SK-N-DZ (cell line): ENCODE measurements around the gene MAP3K9.

Experiments
- DNase-seq: peaks from one replicate; pipeline ENCODE4 v3.0.0-alpha.2; 2015; ENCODE audit warnings: low spot score

Gene MAP3K9

GRCh38 chr14:70821584-70822529, 12.5 kb upstream of the MAP3K9 start:
- peak; percentile 46 for DNase-seq

DNA sequence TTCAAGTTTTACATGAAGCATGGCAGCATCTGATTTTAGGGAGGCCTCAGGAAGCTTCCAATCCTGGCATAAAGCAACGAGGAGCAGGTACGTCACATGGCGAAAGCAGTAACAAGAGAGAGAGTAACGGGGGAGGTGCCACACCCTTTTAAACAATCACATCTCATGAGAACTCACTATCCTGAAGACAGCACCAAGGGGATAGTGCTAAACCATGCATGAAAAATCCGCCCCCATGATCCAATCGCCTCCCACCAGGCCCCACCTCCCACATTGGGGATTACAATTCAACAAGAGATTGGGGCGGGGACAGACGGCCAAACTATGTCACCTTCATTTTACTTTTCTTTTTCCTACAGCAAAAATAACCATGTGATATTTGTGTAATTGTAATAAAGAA, 7.2 kb upstream of the MAP3K9 start:
- DNase-seq = no peak

DNA sequence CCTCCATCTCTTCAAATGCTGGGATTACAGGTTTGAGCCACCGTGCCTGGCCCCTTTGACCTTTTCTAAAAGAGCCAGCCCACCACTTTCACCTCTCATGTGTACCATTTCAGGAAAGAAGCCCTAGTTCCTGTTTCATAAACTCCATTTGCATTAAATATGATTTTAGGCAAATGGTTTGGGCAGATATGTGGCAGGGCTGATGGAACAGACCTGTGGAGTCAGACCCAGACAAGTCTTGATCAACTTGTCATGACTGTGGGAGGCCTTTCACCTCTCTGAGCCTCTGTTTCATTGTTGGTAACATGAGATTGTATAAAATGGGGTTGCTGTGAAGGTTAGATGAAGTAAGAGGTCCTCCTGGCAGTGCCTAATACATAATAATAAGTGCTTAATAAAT, 5.2 kb upstream of the MAP3K9 start:
- DNase-seq = no peak

- DNase-seq = no peak
Measured at GRCh38 chr14:70812124-70812818, 3.0 kb upstream of the MAP3K9 start.

DNA sequence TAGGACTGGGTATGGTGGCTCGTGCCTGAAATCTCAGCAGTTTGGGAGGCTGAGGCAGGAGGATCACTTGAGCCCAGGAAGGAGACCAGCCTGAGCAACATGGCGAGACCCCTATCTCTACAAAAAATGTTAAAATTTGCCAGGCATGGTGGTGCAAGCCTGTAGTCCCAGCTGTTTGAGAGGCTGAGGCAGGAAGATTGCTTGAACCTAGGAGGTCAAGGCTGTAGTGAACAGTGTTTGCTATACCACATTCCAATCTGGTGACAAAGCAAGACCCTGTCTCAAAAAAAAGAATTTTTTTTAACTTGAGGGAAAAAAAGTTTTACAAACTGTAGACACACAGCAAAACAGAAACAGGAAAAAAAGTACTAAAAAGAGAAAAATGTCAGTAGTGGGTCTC, 2.3 kb upstream of the MAP3K9 start:
- no peak for DNase-seq

DNA sequence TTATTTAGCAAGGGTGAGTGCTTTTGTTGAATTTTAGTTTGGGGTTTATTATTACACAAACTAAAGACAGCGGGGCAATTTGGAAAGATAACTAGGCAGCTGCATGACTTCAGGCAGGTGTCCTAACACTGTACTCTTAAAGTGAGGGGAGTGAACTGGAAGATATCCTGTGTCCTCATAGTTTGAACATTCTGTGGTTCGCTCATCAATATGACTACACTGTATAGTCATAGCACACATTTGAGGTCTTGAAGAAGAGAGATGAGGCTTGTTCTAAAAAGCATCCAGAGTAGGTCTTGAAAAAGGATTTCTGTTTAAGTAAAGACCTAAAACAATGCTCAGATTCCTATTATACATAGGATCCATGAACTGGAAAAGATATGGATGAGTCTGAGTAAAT, 1.7 kb upstream of the MAP3K9 start:
- no peak for DNase-seq

- no peak for DNase-seq
Measured at GRCh38 chr14:70810621-70811020, 1.3 kb upstream of the MAP3K9 start.

DNA sequence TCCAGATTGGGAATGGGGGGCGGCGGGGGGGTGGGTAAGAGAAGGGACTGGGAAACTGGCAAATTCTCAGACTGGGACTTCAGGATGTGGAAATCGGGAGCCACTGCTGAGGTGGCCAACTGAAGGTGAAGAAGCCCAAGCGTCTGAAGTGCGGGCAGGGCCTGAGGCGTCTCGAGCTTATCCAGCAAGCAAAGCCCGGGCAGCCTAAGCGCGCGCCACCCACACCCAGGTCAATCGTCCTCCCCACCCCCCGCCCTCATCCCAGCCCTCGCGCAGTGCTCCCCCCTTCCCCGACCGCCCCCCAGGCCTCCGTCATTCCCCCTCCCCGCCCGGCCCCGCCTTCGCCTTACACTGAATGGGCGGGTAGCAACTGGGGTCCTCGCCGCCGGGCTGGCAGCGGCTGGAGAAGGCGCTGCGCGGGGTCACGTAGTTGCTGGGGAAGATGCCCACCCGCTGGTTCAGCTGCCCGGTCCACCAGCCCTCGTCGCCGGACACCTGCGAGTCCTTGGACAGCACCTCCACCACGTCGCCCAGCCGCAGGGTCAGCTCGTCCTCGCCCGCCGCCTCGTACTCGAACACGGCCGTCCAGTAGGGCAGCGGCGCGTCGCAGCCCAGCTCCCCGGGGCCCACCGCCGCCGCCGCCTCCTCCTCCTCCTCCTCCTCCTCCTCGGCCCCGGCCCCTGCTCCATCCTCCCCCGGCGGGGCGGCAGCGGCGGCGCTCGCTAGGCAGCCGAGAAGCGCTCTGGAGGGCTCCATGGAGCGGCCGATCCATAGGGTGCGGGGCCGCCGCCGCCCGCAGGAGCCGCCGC, 693 bp downstream of the MAP3K9 start:
- DNase-seq = peak; percentile 41

DNA sequence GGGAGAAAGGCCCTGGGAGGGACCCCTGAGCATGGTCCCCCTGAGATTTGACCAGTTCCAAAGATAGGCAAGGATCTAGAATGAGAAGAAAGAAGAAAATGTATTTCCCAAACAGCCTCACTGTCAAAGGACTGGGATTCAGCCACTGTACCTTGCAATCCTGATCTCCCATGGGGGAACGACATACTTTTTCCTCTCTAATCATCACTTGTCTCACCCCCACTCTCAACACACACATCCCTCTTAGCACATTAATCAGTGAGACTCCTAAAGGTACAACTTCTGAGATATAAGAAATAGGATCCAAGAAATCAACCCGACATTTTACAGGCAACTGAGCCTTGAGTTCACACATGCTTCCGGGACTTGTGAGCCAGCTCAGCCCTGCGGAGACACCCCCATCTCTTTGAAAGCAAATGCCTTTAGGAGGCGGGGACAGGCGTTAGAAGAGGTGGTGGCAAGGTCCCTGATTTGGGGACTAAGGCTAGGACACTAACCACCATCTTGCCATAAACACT, 1.4 kb downstream of the MAP3K9 start:
- DNase-seq = peak; percentile 50

GRCh38 chr14:70804556-70805162, 4.7 kb downstream of the MAP3K9 start:
- DNase-seq = no peak

- no peak for DNase-seq
Measured at GRCh38 chr14:70803321-70804310, 5.7 kb downstream of the MAP3K9 start.

DNA sequence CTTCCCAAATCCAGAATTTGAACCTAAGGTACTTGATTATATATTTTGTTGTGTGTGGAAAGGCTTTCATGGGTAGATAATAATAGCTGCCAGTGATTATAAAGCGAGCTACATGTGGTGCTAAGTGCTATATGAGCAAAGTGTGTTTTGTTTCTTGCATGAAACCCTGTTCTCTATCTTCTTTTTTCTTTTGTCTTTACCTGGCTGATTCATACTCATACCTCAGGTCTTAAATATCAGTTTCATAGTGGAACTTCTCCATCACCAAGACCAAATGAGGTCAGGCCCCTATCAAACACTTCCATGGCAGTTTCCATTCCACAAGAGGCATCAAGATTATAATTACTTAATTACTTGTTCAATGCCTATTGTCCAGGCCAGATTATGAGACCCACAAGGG, 6.9 kb downstream of the MAP3K9 start:
- DNase-seq = no peak

DNA sequence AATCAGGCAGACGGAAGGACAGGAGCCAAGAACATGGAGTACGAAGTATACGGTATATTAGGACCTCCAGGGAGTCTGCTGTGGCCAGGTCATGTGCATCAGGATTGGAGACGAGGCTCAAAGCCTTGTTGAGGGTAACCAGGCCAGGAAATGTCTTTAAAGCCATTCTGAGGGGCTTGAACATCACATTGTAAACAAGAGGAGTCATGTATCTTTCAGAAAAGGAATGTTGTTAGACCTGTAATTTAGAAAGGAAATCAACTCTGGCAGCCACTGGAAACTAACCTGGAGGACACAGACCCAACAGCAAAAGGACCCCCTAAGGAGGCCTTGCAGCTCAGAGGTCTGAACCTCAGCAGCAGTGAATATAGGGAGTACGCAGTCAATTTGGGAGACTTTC, 7.5 kb downstream of the MAP3K9 start:
- no peak for DNase-seq

DNA sequence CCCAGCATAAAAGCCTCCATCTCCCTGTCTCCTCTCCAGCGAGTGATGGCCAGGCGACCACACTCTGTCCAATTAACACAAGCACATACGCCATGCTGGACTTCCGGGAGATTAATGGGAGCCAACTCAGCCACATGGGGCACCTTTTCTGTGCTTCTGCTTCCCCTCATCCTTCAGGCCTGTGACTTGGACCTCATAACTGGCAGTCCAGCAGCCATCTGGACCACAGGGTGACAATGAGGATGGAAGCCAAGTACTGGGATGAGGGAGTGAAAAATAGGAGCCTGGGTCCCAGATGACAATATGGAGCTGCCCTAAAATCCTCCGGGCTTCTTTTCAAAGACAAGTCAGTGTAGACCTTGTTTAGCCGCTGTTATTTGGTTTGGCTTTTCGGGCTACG, 12.8 kb downstream of the MAP3K9 start:
- no peak for DNase-seq

GRCh38 chr14:70794294-70794693, 15.0 kb downstream of the MAP3K9 start:
- no peak for DNase-seq

DNA sequence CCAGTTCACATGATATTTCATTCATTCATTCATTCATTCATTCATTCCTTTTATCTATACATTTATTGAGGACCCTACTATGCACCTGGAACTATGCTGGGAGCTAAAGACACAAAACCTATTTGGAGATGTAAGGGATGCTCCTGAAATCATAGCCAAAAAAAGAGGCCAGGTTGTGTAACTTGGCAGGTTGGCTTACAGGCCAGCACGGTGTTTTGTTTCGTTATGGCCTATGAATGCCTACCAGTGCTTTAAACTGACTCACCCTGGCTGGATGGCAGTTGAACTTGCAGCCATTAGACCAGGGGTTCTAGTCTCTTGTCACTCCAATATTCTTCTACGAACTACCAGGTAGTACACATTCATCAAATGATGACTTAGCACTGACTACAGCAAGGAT, 15.7 kb downstream of the MAP3K9 start:
- DNase-seq = no peak

DNA sequence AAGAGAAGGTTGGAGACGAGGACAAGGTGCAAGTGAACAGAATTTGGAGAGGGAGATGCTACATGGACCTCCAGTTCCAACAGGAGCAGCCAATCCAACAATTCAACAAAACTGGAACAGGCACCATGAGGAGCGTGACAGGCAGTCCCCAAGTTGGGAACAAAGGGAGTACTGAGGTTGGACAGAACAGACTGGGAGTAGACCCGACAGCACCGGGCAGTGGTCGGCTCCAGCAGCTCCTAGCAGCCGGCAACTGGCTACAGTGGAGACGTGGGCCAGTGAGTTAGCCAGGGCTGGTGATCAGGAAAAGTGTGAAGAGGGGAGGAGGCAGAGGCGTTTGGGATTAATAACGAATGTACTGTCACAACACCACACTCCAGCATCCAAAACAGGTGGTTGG, 16.4 kb downstream of the MAP3K9 start:
- no peak for DNase-seq

- no peak for DNase-seq
Measured at GRCh38 chr14:70791971-70792370, 17.3 kb downstream of the MAP3K9 start.

- peak; percentile 6 for DNase-seq
Measured at GRCh38 chr14:70789961-70790360, 19.4 kb downstream of the MAP3K9 start.

DNA sequence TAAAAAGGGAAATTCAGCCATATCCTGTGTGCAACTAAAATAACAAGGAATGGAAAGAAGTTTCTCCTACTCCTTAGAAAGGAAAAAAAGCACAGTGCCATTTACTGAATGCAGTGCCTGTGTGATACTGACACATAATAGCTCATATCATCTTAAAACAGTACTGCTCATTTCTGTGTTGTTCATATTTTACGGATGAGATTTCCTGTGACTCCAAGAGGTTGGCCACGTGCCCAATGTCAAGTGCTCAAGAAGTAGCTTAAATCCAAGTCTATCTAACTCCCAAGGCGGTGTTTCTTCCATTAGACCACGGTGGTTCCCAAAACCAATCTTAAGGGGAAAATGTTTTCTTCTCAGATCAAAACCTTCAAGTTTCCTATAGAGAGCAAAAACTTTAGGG, 20.0 kb downstream of the MAP3K9 start:
- DNase-seq = no peak
